DMS79 (cell line): ENCODE results near the gene RAD51C.
"Not testable (repeated sequence)": the region's sequence is repeated elsewhere in the genome, so short reads cannot be mapped to it uniquely, and the experiment has no call there.

ENCODE experiments used
- DNase-seq: peaks from one replicate; lab custom pipeline; 2025; lab: John Stamatoyannopoulos, UW

Gene RAD51C

DNA sequence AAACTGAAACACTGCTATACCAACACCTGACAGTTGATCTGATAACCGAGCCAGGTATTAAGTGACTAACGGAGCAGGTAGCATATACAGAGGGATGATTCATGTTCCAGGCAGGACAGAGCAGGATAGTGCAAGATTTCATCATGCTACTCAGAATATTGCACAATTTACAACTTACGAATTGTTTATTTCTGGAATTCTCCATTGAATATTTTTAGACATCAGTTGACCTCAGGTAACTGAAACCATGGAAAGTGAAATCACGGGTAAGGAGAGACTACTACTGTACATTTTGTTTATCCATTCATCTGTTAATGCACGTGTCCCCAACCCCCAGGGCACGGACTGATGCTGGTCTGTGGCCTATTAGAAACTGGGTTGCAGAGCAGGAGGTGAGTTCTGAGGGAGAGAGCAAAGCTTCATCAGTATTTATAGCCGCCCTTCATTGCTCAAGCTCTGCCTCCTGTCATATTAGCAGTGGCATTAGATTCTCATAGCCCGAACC, 48.8 kb downstream of the RAD51C start:
- DNase-seq, result no peak

DNA sequence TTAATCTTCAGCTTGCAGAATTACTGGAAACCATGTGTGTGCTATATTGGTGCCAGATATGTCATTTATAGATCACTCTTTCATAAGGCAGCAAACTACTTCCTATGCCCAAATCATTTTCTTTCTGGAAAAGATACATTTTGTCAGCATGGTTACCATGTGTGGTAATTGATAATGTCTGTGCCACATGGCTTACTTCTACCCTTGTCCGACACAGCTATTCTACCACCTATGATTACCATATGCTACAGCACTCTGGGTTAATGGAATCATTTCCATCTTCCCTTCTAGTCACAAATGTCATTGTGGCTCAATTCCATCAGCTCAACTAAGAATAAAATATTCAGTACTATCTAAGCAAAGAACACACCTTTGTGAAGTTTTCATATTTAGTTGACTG, 55.3 kb downstream of the RAD51C start:
- DNase-seq, result no peak

- DNase-seq, result not testable (repeated sequence)
Observed at GRCh38 chr17:58749627-58750026, 57.2 kb downstream of the RAD51C start.

GRCh38 chr17:58753026-58753425, 60.6 kb downstream of the RAD51C start:
- no peak for DNase-seq

GRCh38 chr17:58755269-58755576, 62.8 kb downstream of the RAD51C start:
- no peak for DNase-seq

DNA sequence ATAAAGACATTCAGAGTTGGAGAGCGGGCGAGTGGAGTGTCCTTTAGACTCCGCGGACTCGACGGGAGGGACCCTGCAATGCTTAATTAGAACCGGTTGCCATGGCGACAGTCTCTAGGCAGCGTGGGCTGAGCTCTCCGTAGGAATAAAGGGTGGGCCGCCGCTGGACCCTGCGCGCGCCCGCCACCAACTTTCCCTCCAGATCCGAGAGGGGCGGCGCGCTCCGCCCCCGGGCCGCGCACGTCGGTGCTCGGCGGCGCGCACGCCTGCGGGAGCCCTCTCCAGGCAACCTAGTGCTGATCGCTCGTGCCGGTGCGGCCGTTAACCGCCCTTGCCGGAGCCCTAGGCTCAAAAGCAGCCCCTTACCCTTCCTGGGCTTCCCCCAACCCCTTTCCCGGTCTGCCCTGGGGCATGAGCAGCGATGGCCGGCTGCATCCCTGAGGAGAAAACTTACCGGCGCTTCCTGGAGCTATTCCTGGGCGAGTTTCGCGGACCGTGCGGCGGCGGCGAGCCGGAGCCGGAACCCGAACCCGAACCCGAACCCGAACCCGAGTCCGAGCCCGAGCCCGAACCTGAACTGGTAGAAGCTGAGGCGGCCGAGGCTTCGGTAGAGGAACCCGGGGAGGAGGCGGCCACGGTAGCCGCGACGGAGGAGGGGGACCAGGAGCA, 63.3 kb downstream of the RAD51C start, which contains the start of gene PPM1E:
Gene PPM1E, plus strand, starts transcription at position 278 of the 669 bp plus-strand sequence.
- peak; percentile 77 for DNase-seq

DNA sequence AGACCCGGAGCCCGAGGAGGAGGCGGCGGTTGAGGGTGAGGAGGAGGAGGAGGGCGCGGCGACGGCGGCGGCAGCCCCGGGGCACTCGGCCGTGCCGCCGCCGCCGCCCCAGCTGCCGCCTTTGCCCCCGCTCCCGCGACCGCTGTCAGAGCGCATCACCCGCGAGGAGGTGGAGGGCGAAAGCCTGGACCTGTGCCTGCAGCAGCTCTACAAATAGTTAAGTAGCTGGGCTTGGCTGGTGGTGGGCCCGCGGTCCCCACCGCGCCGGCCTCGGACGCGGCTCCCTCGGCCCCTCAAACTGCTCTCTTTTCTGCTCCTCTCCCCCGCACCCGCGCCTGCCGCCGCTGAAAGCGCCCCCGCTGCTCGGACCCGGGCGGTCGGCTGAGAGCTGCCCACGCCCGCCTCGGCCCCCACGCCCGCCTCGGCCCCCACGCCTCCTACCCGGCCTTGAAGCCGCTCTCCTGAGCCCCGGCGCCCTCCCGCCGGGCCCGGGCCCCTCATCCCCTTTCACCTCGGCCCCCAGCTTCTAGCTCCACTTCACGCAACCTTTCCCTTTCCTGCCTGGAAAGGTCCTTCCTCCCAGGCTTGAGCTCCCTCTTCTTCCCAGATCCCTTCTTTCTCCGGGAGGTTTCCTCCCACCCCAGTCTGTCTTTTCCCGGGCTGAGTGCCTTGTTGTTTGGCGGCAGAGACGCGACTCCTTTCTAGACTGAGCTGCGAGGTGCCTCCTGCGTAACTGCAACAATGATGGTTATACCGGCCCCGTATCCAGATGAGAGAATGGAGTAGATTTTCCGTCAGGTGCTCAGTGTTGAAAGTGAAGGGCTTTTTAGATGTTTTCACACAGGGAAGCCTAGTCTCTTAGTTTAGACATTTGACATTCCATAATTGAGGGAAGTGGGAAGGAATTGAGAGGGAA, 64.1 kb downstream of the RAD51C start:
- peak; percentile 9 for DNase-seq

- DNase-seq, result no peak
Observed at GRCh38 chr17:58757162-58757613, 64.8 kb downstream of the RAD51C start.

GRCh38 chr17:58758890-58759289, 66.5 kb downstream of the RAD51C start:
- DNase-seq, result no peak

GRCh38 chr17:58759522-58759921, 67.1 kb downstream of the RAD51C start:
- no peak for DNase-seq

GRCh38 chr17:58760248-58760647, 67.8 kb downstream of the RAD51C start:
- DNase-seq, result no peak

- peak; percentile 12 for DNase-seq
Observed at GRCh38 chr17:58763263-58763662, 70.9 kb downstream of the RAD51C start.

GRCh38 chr17:58764373-58764772, 72.0 kb downstream of the RAD51C start:
- peak; percentile 84 for DNase-seq

GRCh38 chr17:58778482-58778881, 86.1 kb downstream of the RAD51C start:
- not testable (repeated sequence) for DNase-seq

DNA sequence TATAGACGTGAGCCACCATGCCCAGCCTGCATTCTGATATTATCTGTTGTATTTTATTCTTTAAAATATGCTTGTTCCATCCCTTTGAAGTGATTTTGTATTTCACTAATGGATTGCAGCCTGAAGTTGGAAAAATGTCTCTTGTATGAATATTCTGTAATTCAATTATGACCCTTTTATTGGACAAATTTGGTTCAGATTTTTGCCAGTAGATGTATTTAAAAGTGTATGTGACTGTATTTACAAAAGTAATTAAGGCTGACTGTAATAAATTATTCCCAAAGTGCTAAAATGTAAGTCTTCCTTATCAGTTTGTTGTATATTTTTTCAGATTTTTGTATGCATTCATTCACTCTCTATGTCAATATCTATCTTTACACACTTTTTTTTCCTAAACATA, 87.0 kb downstream of the RAD51C start:
- DNase-seq, result no peak

- peak; percentile 61 for DNase-seq
Observed at GRCh38 chr17:58783380-58783779, 91.0 kb downstream of the RAD51C start.

- no peak for DNase-seq
Observed at GRCh38 chr17:58785097-58785496, 92.7 kb downstream of the RAD51C start.
